NCI-H187 treated with DMSO at 0.1 percent for 48 hours (cell line): ENCODE data around the gene DSCAML1.

Experiments
- DNase-seq: peaks from one replicate; lab custom pipeline; 2025; lab: John Stamatoyannopoulos, UW

Gene DSCAML1

GRCh38 chr11:117443266-117444186, 353.5 kb downstream of the DSCAML1 start:
- no peak for DNase-seq

- DNase-seq = no peak
Observed at GRCh38 chr11:117442869-117443239, 354.2 kb downstream of the DSCAML1 start.

- no peak for DNase-seq
Observed at GRCh38 chr11:117442049-117442868, 354.8 kb downstream of the DSCAML1 start.

GRCh38 chr11:117441146-117441975, 355.7 kb downstream of the DSCAML1 start:
- no peak for DNase-seq

GRCh38 chr11:117440258-117440657, 356.8 kb downstream of the DSCAML1 start:
- no peak for DNase-seq

GRCh38 chr11:117439256-117439655, 357.8 kb downstream of the DSCAML1 start:
- DNase-seq = no peak

- DNase-seq = no peak
Observed at GRCh38 chr11:117438371-117439000, 358.5 kb downstream of the DSCAML1 start.

- DNase-seq = no peak
Observed at GRCh38 chr11:117437791-117438130, 359.3 kb downstream of the DSCAML1 start.

GRCh38 chr11:117437041-117437790, 359.8 kb downstream of the DSCAML1 start:
- DNase-seq = no peak

- DNase-seq = no peak
Observed at GRCh38 chr11:117435326-117435725, 361.7 kb downstream of the DSCAML1 start.

GRCh38 chr11:117434481-117434880, 362.5 kb downstream of the DSCAML1 start:
- DNase-seq = no peak

- no peak for DNase-seq
Observed at GRCh38 chr11:117433717-117434116, 363.3 kb downstream of the DSCAML1 start.

- no peak for DNase-seq
Observed at GRCh38 chr11:117431436-117431835, 365.6 kb downstream of the DSCAML1 start.

- DNase-seq = no peak
Observed at GRCh38 chr11:117430293-117430955, 366.6 kb downstream of the DSCAML1 start.

GRCh38 chr11:117428856-117429229, 368.2 kb downstream of the DSCAML1 start:
- no peak for DNase-seq

GRCh38 chr11:117428186-117428855, 368.7 kb downstream of the DSCAML1 start:
- DNase-seq = no peak

- DNase-seq = no peak
Observed at GRCh38 chr11:117427356-117427874, 369.6 kb downstream of the DSCAML1 start.

- no peak for DNase-seq
Observed at GRCh38 chr11:117426941-117427340, 370.1 kb downstream of the DSCAML1 start.

GRCh38 chr11:117426297-117426685, 370.7 kb downstream of the DSCAML1 start:
- DNase-seq = no peak
